K562 (cell line): ENCODE data around the gene SLC7A4. TPM values are rescaled to one million over a fixed set of nuclear protein-coding genes. Genes with fewer than 3 reads are reported as not detected.

Experiments
- ARID3B ChIP-seq: fragments of 250-450 bp; sonication (Bioruptor Pico); IDR thresholded peaks from 2 replicates; pipeline ENCODE4 v1.4.0; 2020; ENCODE audit warnings: borderline replicate concordance
- BACH1 ChIP-seq: fragments of 200-800 bp; sonication (Bioruptor generic); IDR thresholded peaks from 2 replicates; pipeline ENCODE4 v1.6.1; 2016; ENCODE audit warnings: missing genetic modification characterization, missing compliant biosample characterization
- CBX8 ChIP-seq: fragments of 200-600 bp; sonication (generic); IDR thresholded peaks from 2 replicates; pipeline ENCODE4 v1.6.1; 2012; ENCODE audit warnings: borderline replicate concordance, mixed run types, low read depth, mild to moderate bottlenecking, moderate library complexity, mixed read lengths, low read length, control low read depth, inconsistent platforms; ENCODE audit not compliant: poor library complexity, severe bottlenecking; ENCODE audit errors: extremely low read depth
- CREB1 ChIP-seq, 2 experiments: sonication (generic) in 1 of 2; formaldehyde crosslinking in 1 of 2; IDR thresholded peaks; 2 replicates each; pipeline versions ENCODE4 v1.6.1 to v1.8.0; 2012 to 2022; ENCODE audit warnings: inconsistent platforms in 1 of 2, mild to moderate bottlenecking in 1 of 2, missing genetic modification reagents in 1 of 2, moderate library complexity in 1 of 2
- EGR1 ChIP-seq: fragments of 450-650 bp; conservative IDR thresholded peaks from 2 replicates; pipeline ENCODE4 v1.6.1; 2017; ENCODE audit warnings: mild to moderate bottlenecking
- EP400 ChIP-seq: fragments of 450-650 bp; IDR thresholded peaks from 2 replicates; pipeline ENCODE4 v1.6.1; 2017; ENCODE audit warnings: antibody characterized with exemption, mild to moderate bottlenecking, moderate library complexity
- FIP1L1 ChIP-seq: fragments of 200-400 bp; formaldehyde crosslinking; IDR thresholded peaks from 2 replicates; pipeline ENCODE4 v1.6.1; 2018; ENCODE audit warnings: mild to moderate bottlenecking, low read depth, low read length; ENCODE audit not compliant: poor library complexity, severe bottlenecking
- HBP1 ChIP-seq: fragments of 450-650 bp; formaldehyde crosslinking; IDR thresholded peaks from 2 replicates; pipeline ENCODE4 v1.4.0; 2022; ENCODE audit warnings: missing genetic modification characterization
- HDAC8 ChIP-seq: fragments of 450-650 bp; IDR thresholded peaks from 2 replicates; pipeline ENCODE4 v1.6.1; 2016; ENCODE audit warnings: mild to moderate bottlenecking, missing genetic modification characterization, moderate library complexity, missing compliant biosample characterization
- MXI1 ChIP-seq: IDR thresholded peaks from 2 replicates; pipeline ENCODE4 v1.6.1; 2011; ENCODE audit warnings: low read depth, mild to moderate bottlenecking, improper control_type of control experiment, low read length
- NFXL1 ChIP-seq: fragments of 450-650 bp; formaldehyde crosslinking; IDR thresholded peaks from 2 replicates; pipeline ENCODE4 v1.4.0; 2021; ENCODE audit warnings: mild to moderate bottlenecking
- NR4A1 ChIP-seq, 2 experiments: fragments of 250-450 bp in 1 of 2; fragments of 450-650 bp in 1 of 2; sonication (Bioruptor Pico) in 1 of 2; IDR thresholded peaks; 2 replicates each; pipeline versions ENCODE4 v1.4.0 to v1.6.1; 2016 to 2020; ENCODE audit warnings: mild to moderate bottlenecking in 2 of 2, missing compliant biosample characterization in 1 of 2, missing genetic modification characterization in 1 of 2, moderate library complexity in 1 of 2
- POLR2G ChIP-seq: fragments of 200-400 bp; formaldehyde crosslinking; IDR thresholded peaks from 2 replicates; pipeline ENCODE4 v1.6.1; 2017; ENCODE audit warnings: low read depth, mild to moderate bottlenecking, antibody characterized with exemption, low read length, moderate library complexity
- RBM17 ChIP-seq: fragments of 200-400 bp; formaldehyde crosslinking; IDR thresholded peaks from 2 replicates; pipeline ENCODE4 v1.6.1; 2017; ENCODE audit warnings: low read depth, mild to moderate bottlenecking, low read length, borderline replicate concordance
- RFX1 ChIP-seq: fragments of 450-650 bp; IDR thresholded peaks from 2 replicates; pipeline ENCODE4 v1.6.1; 2016; ENCODE audit warnings: mild to moderate bottlenecking, moderate library complexity
- SMARCA5 ChIP-seq: fragments of 450-650 bp; IDR thresholded peaks from 2 replicates; pipeline ENCODE4 v1.6.1; 2016
- SMC3 ChIP-seq: conservative IDR thresholded peaks from 2 replicates; pipeline ENCODE4 v1.6.1; 2011; ENCODE audit warnings: low read depth, low read length, improper control_type of control experiment; ENCODE audit not compliant: insufficient read depth
- USF1 ChIP-seq: sonication (generic); formaldehyde crosslinking; IDR thresholded peaks from 2 replicates; pipeline ENCODE4 v1.9.0; 2022; ENCODE audit warnings: mild to moderate bottlenecking, missing genetic modification reagents
- ZC3H11A ChIP-seq: IDR thresholded peaks from 2 replicates; pipeline ENCODE4 v1.6.1; 2012; ENCODE audit warnings: low read depth, low read length, improper control_type of control experiment
- ZNF280A ChIP-seq: fragments of 450-650 bp; IDR thresholded peaks from 2 replicates; pipeline ENCODE4 v1.6.1; 2018; ENCODE audit warnings: mild to moderate bottlenecking, low read depth; ENCODE audit not compliant: partially characterized antibody
- ZNF507 ChIP-seq: conservative IDR thresholded peaks from 2 replicates; pipeline ENCODE4 v1.6.1; 2017; ENCODE audit warnings: missing genetic modification characterization, missing compliant biosample characterization
- ZNF57 ChIP-seq: fragments of 450-650 bp; formaldehyde crosslinking; IDR thresholded peaks from 2 replicates; pipeline ENCODE4 v1.4.0; 2020; ENCODE audit warnings: mild to moderate bottlenecking, moderate library complexity
- ZNF583 ChIP-seq: fragments of 250-450 bp; sonication (Bioruptor Pico); IDR thresholded peaks from 2 replicates; pipeline ENCODE4 v1.4.0; 2020
- ZNF589 ChIP-seq: fragments of 200-800 bp; sonication (Bioruptor generic); IDR thresholded peaks from 2 replicates; pipeline ENCODE4 v1.6.1; 2016; ENCODE audit warnings: low read depth, missing genetic modification characterization, missing compliant biosample characterization
- polyA plus RNA-seq, 8 experiments: library from polyadenylated mRNA; depleted of rRNA in 4 of 8; stranded (reverse) in 5 of 8; unstranded in 3 of 8; fragments of >200 nt; fragmentation: Nextera tagmentation in 2 of 8; fragmentation: Illumina TruSeq in 1 of 8; extraction: Ambion mirVana in 2 of 8; extraction: Trizol in 1 of 8; gene quantifications; 2 replicates each; pipeline versions ENCODE4 v1.2.1 to v1.2.3, GENCODE V29; 2011 to 2014; ENCODE audit warnings: inconsistent platforms in 1 of 8, missing spikeins in 1 of 8
- total RNA-seq, 7 experiments: library from RNA; depleted of rRNA in 6 of 7; stranded (reverse); fragments of >200 nt in 6 of 7; fragmentation: Illumina TruSeq in 2 of 7; extraction: Trizol in 2 of 7; gene quantifications; 2 replicates each; pipeline versions ENCODE4 v1.2.1 to v1.2.3, GENCODE V29; 2011 to 2021; ENCODE audit warnings: low replicate concordance in 1 of 7

Gene SLC7A4
- total and polyA plus RNA-seq, 9 of the 15 experiments (the other 6 are each of a cell fraction or from before 2014, with no cell fraction given), result not detected

- peak; percentile 98 for TF ChIP-seq NR4A1 (CRISPR knock-in tag; IDR thresholded peaks at IDR 0.05)
- TF ChIP-seq NR4A1 (tag; IDR thresholded peaks at IDR 0.05), result peak; percentile 85; the same call in 1 of the 2 replicates
- no peak for TF ChIP-seq HBP1 (CRISPR knock-in tag)
- TF ChIP-seq ZNF583 (CRISPR knock-in tag), result peak; percentile 88; the same call in 1 of the 2 replicates
- TF ChIP-seq RBM17, result no peak
- TF ChIP-seq ZNF57 (CRISPR knock-in tag), result no peak
- peak; percentile 84 for TF ChIP-seq HDAC8 (tag)
- no peak for TF ChIP-seq USF1
- TF ChIP-seq FIP1L1, result no peak
- no peak for TF ChIP-seq POLR2G
- TF ChIP-seq MXI1, result peak; percentile 100
- no peak for TF ChIP-seq SMC3
- no peak for TF ChIP-seq RFX1
- no peak for TF ChIP-seq CBX8
- TF ChIP-seq ZNF507 (tag), result no peak
- peak; percentile 17; the same call in 1 of the 2 replicates for TF ChIP-seq NFXL1
- no peak for TF ChIP-seq EGR1
- 0 out of 2 replicates have a peak, but pooled peaks have one; percentile 21 for TF ChIP-seq ZC3H11A
- TF ChIP-seq ZNF589 (CRISPR knock-in tag), result no peak
- TF ChIP-seq ZNF280A, result no peak
- peak; percentile 98 for TF ChIP-seq ARID3B (CRISPR knock-in tag)
- TF ChIP-seq BACH1 (tag), result no peak
- no peak for TF ChIP-seq SMARCA5
- TF ChIP-seq EP400, result no peak
- TF ChIP-seq CREB1 (IDR thresholded peaks at IDR 0.05), result peak; percentile 96
- no peak for TF ChIP-seq CREB1 (CRISPR knock-in tag; IDR thresholded peaks at IDR 0.05)
Observed at GRCh38 chr22:21014202-21014725, 18.1 kb downstream of the SLC7A4 start (continued).
